GDM1 (cell line): ENCODE results near the gene REXO4.

Experiments
- DNase-seq: peaks from one replicate; lab custom pipeline; 2025; lab: John Stamatoyannopoulos, UW

The REXO4 gene

GRCh38 chr9:133449760-133450159 lies 31.9 kb upstream of the REXO4 start:
- no peak for DNase-seq

- no peak for DNase-seq
Measured at GRCh38 chr9:133448487-133448972, 30.7 kb upstream of the REXO4 start.

- DNase-seq, result no peak
Measured at GRCh38 chr9:133445293-133445969, 27.6 kb upstream of the REXO4 start.

- no peak for DNase-seq
Measured at GRCh38 chr9:133443982-133444381, 26.2 kb upstream of the REXO4 start.

- no peak for DNase-seq
Measured at GRCh38 chr9:133443248-133443647, 25.4 kb upstream of the REXO4 start.

GRCh38 chr9:133441571-133441970 lies 23.8 kb upstream of the REXO4 start:
- no peak for DNase-seq

GRCh38 chr9:133440874-133441273 lies 23.1 kb upstream of the REXO4 start:
- no peak for DNase-seq

- DNase-seq, result no peak
Measured at GRCh38 chr9:133439337-133439736, 21.5 kb upstream of the REXO4 start.

GRCh38 chr9:133437753-133438531 lies 20.1 kb upstream of the REXO4 start:
- no peak for DNase-seq

- no peak for DNase-seq
Measured at GRCh38 chr9:133436681-133437080, 18.9 kb upstream of the REXO4 start.

GRCh38 chr9:133433351-133433843 lies 15.6 kb upstream of the REXO4 start:
- no peak for DNase-seq

GRCh38 chr9:133430244-133430643 lies 12.4 kb upstream of the REXO4 start:
- DNase-seq, result peak; percentile 27

GRCh38 chr9:133429641-133430161 lies 11.9 kb upstream of the REXO4 start:
- DNase-seq, result no peak

- no peak for DNase-seq
Measured at GRCh38 chr9:133429214-133429613, 11.4 kb upstream of the REXO4 start.

- no peak for DNase-seq
Measured at GRCh38 chr9:133428617-133429101, 10.8 kb upstream of the REXO4 start.

- DNase-seq, result no peak
Measured at GRCh38 chr9:133427658-133428348, 10.0 kb upstream of the REXO4 start.

GRCh38 chr9:133426011-133426410 lies 8.2 kb upstream of the REXO4 start:
- no peak for DNase-seq

GRCh38 chr9:133425049-133425632 lies 7.3 kb upstream of the REXO4 start:
- no peak for DNase-seq

- no peak for DNase-seq
Measured at GRCh38 chr9:133424187-133424586, 6.4 kb upstream of the REXO4 start.

- no peak for DNase-seq
Measured at GRCh38 chr9:133423216-133423615, 5.4 kb upstream of the REXO4 start.

GRCh38 chr9:133421615-133422542 lies 4.1 kb upstream of the REXO4 start, which contains the start of gene ADAMTS13:
TSS of gene ADAMTS13 (plus strand) at chr9:133422367. CDS start at chr9:133422444, 77 bp downstream.
- DNase-seq, result no peak
